ENCODE measurements around the gene CELF1.

Gene CELF1

DNA sequence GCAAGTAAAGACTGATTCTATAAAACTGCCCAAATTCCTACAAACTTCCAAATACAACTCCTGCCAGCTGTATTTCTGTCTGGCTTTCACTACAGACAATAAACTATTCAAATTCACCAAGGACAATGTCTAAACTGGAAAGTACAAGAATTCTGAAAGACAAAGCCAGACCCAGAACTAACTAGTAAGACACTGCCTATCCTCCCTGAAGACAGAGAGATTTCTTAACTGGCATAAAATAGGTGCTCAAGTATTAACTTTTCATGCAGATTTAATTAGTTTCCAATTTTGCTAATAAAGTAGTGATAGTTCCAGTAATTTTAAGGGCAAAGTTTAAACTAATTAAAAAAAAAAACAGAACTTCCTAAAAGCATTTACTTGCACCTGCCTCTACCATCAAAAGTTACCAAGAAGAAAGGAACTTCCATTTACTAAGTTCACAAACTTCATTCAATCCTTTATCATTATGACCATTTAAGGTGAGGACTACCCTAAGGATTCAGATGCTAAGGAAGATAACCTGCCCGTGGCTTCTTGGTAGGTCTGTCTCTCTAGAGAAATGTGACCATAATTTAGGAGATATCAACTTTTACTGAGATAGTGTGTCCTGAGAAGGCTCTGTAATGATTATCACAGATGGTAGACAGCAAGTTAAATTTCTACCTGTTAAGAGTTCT, 45.2 kb downstream of the CELF1 start:
- DNase-seq, result no peak

DNA sequence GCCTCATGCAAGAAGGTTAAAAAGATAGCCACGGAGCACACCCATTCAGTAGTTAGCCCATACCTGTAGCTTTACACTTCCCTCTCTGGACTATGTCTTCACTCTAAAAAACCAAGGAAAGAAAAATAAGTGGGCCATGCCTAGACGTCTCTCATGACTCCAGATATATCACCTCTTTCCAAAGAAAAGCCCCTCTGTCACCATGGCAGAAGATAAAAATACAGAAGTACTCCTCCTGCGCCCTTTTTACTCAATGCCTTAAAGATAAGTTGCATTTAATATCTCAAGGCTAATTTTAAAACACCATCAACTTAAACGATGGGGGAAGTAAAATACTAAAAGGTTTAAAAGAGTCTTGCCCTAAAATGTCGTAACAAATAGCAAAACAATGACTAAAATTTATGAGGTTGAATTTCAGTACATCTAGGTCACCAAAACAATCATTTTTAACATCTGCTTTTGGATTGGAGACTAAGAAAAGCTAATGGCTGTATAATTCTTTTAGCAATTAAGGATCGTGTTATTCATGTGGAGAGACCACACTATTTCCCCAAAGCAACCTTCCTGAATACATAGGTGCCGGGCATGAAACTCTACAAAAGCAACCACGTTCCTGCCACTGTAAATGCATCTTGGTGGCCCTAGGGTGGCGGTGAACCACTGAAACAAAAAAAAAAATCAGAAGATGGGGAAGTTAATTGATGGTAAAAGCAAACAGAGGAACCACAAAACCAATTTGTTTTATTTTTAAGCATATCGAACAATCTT, 46.0 kb downstream of the CELF1 start:
- no peak for DNase-seq

DNA sequence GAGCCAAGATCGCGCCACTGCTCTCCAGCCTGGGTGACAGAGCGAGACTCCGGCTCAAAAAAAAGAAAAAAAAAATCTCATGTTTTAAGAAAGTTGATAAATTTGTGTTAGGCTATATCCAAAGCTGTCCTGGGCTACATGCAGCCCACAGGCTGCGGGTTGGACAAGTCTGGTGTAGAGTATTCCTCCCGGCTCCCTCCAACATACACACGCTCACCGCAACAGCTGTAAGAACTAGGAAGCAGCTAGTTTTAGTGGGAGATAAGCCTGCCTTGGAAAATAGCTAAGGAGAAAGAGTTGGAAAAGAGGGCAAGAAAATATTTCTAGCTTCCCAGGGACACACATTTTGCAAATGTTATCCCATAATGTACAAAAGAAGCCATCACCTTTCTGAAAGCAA, 46.6 kb downstream of the CELF1 start:
- no peak for DNase-seq

DNA sequence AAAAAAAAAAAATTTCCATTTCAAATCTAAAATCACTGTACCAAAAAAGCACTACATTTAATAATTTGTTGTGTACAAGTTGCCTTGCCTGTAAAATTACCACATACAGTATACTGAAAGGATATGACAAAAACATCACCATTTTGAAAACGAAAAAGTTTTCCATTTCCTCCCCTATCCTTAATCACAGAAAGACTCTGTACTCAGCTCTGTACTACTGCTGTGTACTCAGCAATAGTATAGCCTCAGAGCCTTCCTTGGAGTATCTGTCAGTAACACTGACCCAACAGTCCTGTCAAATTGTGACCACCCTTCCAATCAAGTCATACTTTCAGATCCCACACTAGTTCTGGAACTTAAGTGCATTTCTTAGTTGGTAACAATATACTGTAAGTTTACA, 48.0 kb downstream of the CELF1 start:
- no peak for DNase-seq

DNA sequence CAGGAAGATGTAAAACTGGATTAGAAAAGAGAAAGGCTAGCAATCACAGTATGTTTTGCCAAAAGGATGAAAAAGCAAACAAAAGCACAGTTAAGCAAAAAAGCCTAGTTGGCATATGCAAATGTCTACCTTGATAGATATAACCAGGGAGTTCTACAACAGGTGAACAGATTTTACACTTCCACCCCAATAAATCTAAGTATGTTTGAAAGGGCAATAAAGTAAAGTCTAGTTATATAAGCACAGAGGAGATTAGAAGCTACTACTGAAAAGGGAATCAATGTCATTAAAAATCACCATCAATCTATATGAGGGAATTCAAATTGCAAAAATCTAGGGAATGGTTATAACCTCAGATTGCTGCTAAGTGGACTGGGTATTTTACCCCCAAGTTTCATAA, 49.7 kb downstream of the CELF1 start:
- no peak for DNase-seq

DNA sequence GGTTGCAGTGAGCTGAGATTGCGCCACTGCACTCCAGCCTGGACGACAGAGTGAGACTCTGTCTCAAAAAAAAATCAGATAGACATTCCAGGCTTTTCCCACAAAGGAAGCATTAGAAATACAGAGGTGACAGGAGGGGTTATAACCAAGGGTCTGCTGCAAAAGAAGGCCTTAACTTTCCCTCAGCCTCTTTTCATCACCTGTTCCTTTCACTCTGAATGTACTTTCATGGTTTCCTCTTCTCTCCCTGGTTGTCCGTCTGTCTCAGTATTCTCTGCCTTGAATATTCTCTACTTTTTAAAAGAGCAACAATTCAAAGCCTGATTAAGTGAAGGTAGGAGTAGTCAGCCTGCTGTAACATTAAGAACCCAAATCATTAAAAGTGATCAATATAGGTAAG, 50.2 kb downstream of the CELF1 start:
- no peak for DNase-seq

DNA sequence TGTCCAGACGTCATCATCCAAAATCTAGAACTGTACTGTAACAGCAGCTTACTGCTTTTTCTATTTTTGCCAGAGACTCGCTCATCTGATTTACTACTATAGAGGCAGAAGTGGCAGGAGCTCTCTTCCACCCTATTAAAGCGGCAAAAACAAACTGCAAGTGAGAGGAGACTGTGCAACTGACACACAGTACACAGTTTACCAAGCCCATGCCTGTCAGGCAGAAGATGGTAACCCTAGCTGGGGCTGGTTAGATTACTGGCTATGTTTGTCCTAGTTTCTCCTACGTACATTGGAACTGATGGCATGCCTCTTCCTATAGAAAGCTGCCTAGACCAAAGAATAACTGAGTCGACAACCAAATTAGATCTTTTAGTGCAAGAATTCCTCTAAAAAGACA, 51.8 kb downstream of the CELF1 start:
- DNase-seq, result no peak

DNA sequence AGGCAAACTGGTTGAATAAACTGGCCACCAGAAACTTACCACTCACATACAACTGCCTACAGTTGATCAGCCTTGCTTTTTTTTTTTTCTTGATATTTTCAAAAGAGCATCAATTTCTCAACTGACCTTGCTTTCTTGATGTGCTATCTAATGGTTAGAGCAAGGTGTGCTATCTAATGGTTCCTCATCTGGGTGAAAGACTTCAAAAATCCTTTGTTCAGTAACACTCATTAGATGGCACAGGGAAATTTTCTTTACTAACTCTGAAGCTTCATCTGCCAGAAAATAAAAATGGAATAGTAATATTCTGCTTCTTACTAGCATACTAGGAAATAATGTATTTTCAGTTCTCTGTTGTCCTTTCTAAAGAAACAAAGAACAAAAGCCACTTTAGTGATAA, 52.8 kb downstream of the CELF1 start:
- DNase-seq, result no peak

DNA sequence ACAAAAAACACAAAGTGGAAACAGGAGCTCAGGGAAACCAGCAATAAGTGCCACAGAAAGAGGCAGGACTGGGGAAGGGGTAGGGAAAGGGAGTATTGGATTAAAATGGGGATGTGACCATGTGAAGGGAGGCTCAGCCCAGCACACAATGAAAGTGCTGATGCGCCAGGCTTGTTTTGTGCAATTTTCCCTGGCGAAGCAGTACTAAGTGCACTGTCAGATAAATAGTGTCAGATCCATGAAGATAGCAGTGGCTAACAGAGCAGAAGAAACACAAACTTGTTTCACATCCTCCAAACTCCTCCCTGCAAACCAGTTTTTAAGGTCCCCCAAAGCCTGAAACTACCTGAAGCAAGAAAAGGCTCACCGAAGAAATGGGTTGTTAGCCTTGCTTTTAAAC, 53.3 kb downstream of the CELF1 start:
- DNase-seq, result no peak

DNA sequence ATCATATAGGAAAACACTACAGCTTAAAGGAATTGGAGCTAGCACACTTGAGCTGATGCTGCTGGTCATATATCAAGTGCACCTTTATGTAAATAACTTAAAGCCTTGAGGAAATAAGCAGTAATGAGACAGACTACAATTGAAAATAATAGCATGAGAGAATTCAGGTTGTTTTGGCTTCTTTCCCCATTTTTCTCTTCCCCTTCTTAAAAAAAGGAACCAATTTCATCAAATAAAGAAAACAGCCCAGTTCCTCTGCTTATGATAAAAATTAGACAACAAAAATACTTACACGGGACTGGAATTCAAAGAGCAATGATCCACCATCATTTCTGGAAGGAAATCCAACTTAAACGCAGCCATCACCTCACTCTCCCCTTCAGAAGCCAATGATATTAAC, 53.8 kb downstream of the CELF1 start:
- no peak for DNase-seq

DNA sequence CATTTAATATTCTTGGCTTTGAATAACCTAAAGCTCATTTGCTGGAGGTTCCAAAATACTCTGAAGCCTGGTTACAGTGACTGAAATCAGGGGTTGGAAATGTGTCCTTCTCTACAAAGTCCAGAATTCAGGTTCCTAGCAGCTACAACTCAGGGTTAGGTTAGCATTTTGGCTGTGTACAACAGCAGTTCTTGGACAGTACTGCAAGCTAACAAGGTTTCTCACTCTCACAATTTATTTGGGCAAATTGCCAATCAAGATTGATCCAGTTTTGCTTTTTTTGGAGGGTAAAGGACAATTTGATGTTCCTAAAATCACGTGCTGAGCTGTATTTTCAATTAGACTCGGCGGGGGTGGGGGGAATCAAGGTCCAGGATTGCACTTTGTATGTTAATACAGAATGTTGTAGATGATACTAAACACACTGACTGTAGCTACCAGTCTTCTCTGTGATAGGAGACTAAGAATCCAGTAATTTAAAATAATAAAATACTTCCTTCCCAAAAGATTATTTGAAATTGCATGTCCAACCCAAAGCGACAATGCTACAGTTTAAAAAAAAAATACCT, 54.3 kb downstream of the CELF1 start:
- no peak for DNase-seq

DNA sequence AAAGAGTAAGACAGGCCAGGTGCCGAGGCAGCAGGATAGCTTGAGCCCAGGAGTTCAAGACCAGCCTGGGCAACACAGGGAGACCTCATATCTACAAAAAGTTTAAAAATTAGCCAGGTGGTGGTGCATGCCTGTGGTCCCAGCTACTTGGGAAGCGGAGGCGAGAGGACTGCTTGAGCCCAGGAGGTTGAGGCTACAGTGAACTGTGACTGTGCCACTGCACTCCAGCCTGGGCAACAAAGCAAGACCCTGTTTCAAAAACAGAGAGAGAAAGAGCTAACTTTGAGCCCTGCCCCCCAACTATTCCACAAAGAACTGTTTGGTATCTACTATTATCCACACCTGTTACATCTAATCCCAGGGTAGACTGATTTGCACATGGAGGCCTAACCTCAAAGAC, 54.8 kb downstream of the CELF1 start:
- DNase-seq, result no peak

DNA sequence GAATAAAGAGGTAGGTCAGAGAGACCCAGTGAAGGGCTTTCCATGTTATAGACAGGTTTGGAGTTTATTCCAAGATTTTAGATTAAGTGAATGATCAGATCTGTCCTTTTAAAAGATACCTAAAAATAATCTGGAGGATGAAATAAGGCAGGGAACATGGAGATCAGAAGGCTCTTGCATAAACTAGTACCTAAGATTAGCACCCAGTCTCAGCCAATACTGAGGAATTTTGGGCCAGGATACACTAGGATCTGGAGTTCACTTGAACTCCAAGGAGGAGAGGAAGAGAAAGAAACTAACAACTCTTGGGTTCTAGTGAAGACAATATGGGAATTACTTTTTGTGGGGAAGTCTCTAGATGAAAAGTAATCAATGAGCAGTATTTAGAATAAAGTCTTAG, 56.1 kb downstream of the CELF1 start:
- no peak for DNase-seq

DNA sequence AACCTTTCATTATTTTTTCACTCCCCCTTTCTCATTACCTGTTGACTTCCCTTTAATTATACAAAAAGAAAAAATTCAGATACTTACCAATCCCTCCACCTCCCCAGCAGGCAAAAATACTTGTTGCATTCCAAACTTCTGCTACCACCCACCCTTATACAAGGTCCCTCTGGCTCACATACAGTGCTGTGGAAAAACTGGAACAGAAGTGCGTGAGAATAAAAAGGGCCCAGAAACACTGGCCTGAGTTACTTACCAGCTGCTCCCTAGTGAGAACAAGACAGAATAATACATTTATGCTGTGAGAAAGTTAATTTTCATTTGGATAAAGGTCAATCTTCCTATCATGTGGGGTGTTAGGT, 57.1 kb downstream of the CELF1 start:
- no peak for DNase-seq

DNA sequence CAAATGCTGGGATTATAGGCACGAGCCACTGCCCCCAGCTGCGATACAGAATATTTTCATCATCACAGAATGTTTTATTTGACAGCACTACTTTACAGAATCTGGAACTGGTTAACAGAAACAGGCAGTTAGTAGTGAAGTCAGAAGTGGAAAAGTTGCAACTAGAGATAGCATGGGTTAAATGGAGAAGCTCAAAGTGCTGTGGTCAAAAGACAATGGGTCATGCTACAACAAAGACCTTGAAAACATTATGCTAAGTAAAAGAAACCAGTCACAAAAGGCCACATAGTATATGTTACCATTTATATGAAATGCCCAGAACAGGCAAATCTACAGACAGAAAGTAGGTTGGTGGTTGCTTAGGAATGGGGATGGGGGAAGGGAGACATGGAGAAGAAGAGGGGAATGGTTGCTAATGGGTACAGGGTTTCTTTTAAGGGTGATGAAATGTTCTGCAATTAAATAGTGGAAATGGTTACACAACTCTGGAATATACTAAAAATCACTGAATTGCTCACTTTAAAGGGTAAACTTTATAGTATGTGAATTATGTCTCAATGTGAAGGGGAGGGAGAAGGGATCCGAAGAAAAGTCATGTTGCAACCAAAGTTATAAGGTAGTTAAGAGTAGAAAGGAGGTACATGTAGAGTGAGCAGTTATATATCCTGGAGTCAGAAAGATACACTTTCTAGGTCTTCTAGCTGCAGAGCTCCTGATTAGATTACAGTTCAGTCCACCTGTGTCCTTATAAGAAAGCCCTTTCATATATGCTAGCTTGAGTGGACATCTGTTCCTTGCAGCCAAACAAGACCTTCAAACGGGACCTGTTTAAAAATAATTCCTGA, 57.7 kb downstream of the CELF1 start:
- DNase-seq, result no peak

DNA sequence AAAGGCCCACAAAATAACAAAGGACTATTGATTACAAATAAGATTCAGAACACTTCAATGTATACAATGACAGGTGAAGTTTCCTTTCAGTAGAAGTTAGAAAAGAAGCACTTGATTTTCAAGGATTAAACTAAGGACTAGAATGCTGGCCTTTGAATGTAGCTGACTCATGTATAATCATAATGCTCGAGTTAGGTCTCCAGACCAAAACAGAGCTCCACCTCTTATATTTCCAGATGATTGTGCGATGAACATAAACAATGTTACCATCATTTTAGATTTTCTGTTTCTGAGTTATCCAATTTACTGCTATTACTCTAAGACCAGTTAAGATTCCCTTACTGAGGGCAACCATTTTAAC, 63.6 kb downstream of the CELF1 start:
- DNase-seq, result no peak

DNA sequence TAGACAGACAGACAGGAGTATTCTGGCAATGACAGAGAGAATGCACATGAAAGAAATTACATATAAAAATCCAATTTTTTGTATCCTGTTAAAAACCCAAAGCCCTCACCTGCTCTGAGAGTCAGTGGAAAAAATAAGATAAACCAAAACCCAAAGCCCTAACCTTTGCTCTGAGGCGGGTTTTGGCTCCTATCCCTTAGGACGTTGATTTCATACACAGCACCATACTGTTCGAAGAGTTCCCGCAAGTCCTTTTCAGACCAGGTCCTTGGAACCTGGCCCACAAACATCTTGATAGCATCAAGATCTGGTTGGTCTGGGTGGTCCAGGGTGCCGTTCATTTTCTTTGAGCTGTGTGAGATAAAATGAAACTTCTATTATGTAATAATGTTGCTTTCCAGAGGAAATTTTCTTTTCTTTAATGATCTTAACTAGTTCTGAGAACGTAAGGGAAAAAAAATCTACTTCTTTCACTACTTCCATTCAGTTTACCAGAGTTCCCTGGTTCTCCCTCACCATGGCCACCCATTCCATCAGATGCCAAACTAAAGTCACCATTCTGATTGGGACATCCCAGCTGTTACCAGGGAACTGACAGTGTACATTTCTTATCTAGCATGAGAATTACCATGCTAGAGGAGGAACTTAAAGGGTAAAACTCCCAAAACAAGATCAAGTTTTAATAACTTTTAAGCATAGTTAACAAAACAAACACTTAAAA, 64.1 kb downstream of the CELF1 start:
- DNase-seq, result no peak

DNA sequence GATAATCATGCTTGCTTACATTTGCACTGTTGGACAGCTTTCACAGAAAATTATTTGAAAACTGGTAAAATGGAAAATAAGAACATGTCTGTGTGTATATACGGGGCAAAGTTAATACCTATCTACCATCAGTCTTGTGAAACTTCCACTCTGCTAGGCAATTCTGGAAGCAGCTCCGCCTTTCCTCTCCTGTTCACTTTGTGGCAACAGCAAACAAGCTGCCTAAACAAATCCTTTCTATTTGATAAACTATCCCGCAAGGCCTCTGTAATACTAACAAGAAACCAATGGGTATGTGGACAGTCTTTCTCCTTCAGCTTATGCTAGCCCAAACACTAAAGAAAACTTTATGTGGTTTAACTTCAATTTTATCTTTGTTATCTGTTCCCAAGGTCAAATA, 64.8 kb downstream of the CELF1 start:
- DNase-seq, result no peak

DNA sequence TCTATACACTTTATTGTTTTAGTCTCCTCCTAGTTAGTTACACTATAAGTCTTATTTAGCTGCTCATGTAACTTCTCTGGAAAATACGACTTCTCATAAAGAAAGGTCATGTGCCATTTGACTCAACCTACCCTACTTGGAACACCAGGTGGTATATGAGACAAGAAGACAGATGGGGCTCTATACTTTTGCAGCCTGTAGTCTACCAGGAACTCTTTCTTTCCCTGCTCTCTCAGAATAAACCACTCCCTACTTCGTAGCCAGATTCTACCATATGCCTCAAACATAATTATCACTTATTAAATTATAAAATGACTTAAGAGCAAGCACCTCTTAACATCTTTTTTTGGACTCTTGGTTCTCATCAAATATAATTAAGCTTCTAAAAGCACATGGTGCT, 65.5 kb downstream of the CELF1 start:
- DNase-seq, result no peak

DNA sequence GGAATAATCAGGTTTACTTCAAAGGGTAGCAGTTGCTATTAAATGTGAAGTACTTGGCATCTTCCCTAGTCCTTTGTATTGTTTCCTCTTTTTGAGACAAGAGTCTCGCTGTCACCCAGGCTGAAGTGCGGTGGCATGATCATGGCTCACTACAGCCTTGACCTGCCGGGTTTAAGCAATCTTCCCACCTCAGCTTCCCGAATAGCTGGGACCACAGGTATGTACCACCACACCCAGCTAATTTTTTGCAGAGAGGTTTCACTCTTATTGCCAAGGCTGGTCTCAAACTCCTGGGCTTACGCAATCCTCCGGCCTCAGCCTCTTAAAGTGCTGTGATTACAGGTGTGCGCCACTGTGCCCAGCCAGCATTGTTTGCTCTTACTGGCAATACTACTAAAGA, 67.8 kb downstream of the CELF1 start:
- no peak for DNase-seq

DNA sequence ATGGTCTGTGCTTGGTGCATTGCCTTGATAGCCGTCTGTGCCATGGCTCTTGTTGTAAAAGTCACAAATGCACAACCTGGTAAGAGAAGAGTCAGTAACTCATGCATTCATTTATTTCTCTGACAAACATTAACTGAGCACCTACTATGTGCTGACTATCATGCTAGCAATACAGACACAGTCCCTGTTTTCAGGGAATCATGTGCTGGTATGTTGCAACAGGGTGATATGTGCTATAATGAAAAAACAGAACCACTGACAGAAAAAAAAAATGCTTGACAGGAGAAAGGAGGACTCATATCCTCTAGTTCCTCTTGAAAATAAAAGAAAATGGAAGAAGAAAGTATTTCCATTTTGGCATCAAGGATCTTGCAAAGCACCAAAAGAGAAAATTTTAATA, 69.5 kb downstream of the CELF1 start:
- no peak for DNase-seq

DNA sequence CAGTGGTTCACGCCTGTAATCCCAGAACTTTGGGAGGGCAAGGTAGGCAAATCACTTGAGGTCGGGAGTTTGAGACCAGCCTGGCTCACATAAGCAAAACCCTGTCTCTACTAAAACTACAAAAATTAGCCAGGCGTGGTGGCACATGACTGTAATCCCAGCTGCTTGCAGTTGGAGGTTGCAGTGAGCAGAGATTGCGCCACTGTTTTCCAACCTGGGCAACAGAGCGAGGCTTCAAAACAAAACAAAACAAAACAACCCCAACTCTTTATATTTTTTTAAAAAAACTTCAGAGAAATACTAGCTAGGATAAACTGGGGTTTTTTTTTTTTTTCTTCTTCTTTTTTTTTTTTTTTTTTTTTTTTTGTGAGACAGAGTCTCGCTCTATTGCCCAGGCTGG, 72.2 kb downstream of the CELF1 start:
- DNase-seq, result no peak

DNA sequence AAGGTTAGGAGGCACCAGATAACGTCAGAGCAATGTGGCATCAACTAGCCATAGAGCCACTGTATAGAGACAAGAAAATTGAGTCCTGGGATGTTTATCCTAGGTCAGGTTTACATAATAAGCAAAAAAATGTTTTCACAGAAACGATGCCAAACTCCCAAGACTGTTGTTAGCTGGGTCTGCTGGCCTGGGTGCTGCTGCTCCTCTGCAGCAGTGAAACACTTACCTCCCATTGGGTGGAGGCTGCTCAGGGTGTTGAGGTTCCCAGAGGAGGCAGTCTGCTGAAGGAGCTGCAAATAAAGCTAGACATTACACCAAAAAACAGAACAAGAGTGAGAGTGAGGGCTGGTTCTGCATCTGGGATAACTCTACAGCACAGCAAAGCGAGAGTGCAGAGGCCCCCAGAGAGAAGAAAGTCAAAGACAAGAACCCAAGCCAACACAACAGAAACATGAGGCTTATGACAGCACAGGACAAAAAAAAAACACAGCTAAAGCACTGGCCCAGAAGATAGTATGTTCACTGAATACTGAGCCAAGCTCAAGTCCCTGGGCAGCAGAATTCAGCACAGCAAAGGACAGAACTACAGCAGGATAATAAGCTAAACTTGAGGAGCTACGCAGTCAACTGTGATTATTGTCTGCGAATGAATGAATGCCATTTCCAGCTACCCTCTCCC, 74.1 kb downstream of the CELF1 start:
- no peak for DNase-seq
